Stomach (tissue), 4 donors: ENCODE results near the gene KANK4.

Experiments
- POLR2A ChIP-seq, 4 donors: fragments of 450-650 bp; IDR thresholded peaks; one replicate each; pipeline ENCODE4 v1.6.1; 2016; ENCODE audit warnings: antibody characterized with exemption in 4 of 4, control low read depth in 2 of 4, mild to moderate bottlenecking in 1 of 4, moderate library complexity in 1 of 4
- TF ChIP-seq, protein P1 (sequence below), 7 experiments: fragments of 450-650 bp in 4 of 7; fragments of 200-600 bp in 3 of 7; sonication (generic) in 3 of 7; IDR thresholded peaks; one replicate each; pipeline ENCODE4 v1.5.1; 2016 to 2019; ENCODE audit warnings: antibody characterized with exemption in 7 of 7, control low read depth in 2 of 7, mild to moderate bottlenecking in 1 of 7

DNA sequence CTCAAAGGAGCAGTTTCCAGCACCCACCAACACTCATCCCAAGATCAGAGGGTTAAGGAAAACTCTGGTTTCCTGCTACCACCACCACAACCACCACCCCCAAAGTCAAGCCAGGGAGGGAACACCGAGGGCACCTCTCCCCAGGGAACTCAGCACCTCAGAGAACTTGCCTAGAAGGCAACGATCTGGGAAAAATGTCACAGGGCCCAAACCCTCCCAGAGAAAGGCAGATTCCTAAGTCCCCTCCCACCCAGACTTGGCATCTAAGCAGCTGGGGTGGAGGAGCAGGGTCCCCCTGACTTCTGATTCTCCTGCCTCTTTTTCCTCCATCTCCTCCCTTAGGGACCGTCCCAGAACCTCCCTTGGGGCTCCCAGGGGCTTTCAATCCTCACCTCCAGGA lies 10.6 kb downstream of the KANK4 start:
- TF ChIP-seq, protein P1, sequence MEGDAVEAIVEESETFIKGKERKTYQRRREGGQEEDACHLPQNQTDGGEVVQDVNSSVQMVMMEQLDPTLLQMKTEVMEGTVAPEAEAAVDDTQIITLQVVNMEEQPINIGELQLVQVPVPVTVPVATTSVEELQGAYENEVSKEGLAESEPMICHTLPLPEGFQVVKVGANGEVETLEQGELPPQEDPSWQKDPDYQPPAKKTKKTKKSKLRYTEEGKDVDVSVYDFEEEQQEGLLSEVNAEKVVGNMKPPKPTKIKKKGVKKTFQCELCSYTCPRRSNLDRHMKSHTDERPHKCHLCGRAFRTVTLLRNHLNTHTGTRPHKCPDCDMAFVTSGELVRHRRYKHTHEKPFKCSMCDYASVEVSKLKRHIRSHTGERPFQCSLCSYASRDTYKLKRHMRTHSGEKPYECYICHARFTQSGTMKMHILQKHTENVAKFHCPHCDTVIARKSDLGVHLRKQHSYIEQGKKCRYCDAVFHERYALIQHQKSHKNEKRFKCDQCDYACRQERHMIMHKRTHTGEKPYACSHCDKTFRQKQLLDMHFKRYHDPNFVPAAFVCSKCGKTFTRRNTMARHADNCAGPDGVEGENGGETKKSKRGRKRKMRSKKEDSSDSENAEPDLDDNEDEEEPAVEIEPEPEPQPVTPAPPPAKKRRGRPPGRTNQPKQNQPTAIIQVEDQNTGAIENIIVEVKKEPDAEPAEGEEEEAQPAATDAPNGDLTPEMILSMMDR (IDR thresholded peaks at IDR 0.05), result no peak
- TF ChIP-seq POLR2A (IDR thresholded peaks at IDR 0.05), result no peak
